K562 (cell line): ENCODE measurements around the gene SEL1L. TPM values are rescaled to one million over a fixed set of nuclear protein-coding genes. Genes with fewer than 3 reads are reported as not detected.
A peak's percentile ranks its signal among the peaks of the same experiment; 100 is the strongest.

Source experiments
- ARNT ChIP-seq, 2 experiments: fragments of 450-650 bp; IDR thresholded peaks; 2 replicates each; pipeline ENCODE4 v1.6.1; 2016; ENCODE audit warnings: mild to moderate bottlenecking in 1 of 2
- CAMTA2 ChIP-seq: fragments of 250-450 bp; sonication (Bioruptor Pico); conservative IDR thresholded peaks from 2 replicates; pipeline ENCODE4 v1.5.1; 2022
- CCAR2 ChIP-seq: fragments of 200-400 bp; formaldehyde crosslinking; IDR thresholded peaks from 2 replicates; pipeline ENCODE4 v1.6.1; 2017; ENCODE audit warnings: mild to moderate bottlenecking, low read depth, low read length
- COPS2 ChIP-seq: fragments of 450-650 bp; conservative IDR thresholded peaks from 2 replicates; pipeline ENCODE4 v1.6.1; 2016; ENCODE audit warnings: mild to moderate bottlenecking, moderate library complexity
- ESRRA ChIP-seq: fragments of 450-650 bp; IDR thresholded peaks from 2 replicates; pipeline ENCODE4 v1.6.1; 2014; ENCODE audit warnings: low read depth, mild to moderate bottlenecking, moderate library complexity, borderline replicate concordance
- KLF16 ChIP-seq: IDR thresholded peaks from 2 replicates; pipeline ENCODE4 v1.6.1; 2016; ENCODE audit warnings: antibody characterized with exemption
- MEIS2 ChIP-seq: fragments of 450-650 bp; IDR thresholded peaks from 2 replicates; pipeline ENCODE4 v1.6.1; 2014; ENCODE audit warnings: mild to moderate bottlenecking; ENCODE audit not compliant: partially characterized antibody
- MTA3 ChIP-seq: fragments of 450-650 bp; formaldehyde crosslinking; IDR thresholded peaks from 2 replicates; pipeline ENCODE4 v1.6.1; 2017; ENCODE audit warnings: mild to moderate bottlenecking, borderline replicate concordance
- MYBL2 ChIP-seq, 2 experiments: fragments of 450-650 bp in 1 of 2; sonication (generic) in 1 of 2; formaldehyde crosslinking in 1 of 2; IDR thresholded peaks; 2 replicates each; pipeline versions ENCODE4 v1.6.1 to v1.8.1; 2017 to 2022; ENCODE audit warnings: borderline replicate concordance in 1 of 2, inconsistent platforms in 1 of 2, low read depth in 1 of 2, mild to moderate bottlenecking in 1 of 2, missing genetic modification reagents in 1 of 2, moderate library complexity in 1 of 2
- NFIC ChIP-seq: fragments of 450-650 bp; IDR thresholded peaks from 2 replicates; pipeline ENCODE4 v1.6.1; 2017; ENCODE audit warnings: mild to moderate bottlenecking, inconsistent platforms
- RBM34 ChIP-seq: fragments of 200-400 bp; formaldehyde crosslinking; IDR thresholded peaks from 2 replicates; pipeline ENCODE4 v1.6.1; 2018; ENCODE audit warnings: low read length, borderline replicate concordance; ENCODE audit not compliant: insufficient read depth
- TFAM ChIP-seq: fragments of 250-450 bp; sonication (Bioruptor Pico); conservative IDR thresholded peaks from 2 replicates; pipeline ENCODE4 v1.5.0; 2021; ENCODE audit warnings: mild to moderate bottlenecking, moderate library complexity
- YBX1 ChIP-seq: fragments of 450-650 bp; IDR thresholded peaks from 2 replicates; pipeline ENCODE4 v1.7.1; 2016; ENCODE audit warnings: mild to moderate bottlenecking
- ZBTB17 ChIP-seq: fragments of 450-650 bp; formaldehyde crosslinking; IDR thresholded peaks from 2 replicates; pipeline ENCODE4 v1.4.0; 2020; ENCODE audit warnings: mild to moderate bottlenecking
- ZC3H11A ChIP-seq: IDR thresholded peaks from 2 replicates; pipeline ENCODE4 v1.6.1; 2012; ENCODE audit warnings: low read depth, low read length, improper control_type of control experiment
- ZNF165 ChIP-seq: fragments of 250-450 bp; sonication (Bioruptor Pico); IDR thresholded peaks from 2 replicates; pipeline ENCODE4 v1.4.0; 2020; ENCODE audit warnings: borderline replicate concordance
- ZNF57 ChIP-seq: fragments of 450-650 bp; formaldehyde crosslinking; IDR thresholded peaks from 2 replicates; pipeline ENCODE4 v1.4.0; 2020; ENCODE audit warnings: mild to moderate bottlenecking, moderate library complexity
- ZNF589 ChIP-seq: fragments of 200-800 bp; sonication (Bioruptor generic); IDR thresholded peaks from 2 replicates; pipeline ENCODE4 v1.6.1; 2016; ENCODE audit warnings: low read depth, missing genetic modification characterization, missing compliant biosample characterization
- ZNF707 ChIP-seq: fragments of 250-450 bp; sonication (Bioruptor Pico); conservative IDR thresholded peaks from 2 replicates; pipeline ENCODE4 v1.8.0; 2022; ENCODE audit warnings: inconsistent platforms, mild to moderate bottlenecking, moderate library complexity
- ZSCAN29 ChIP-seq: fragments of 450-650 bp; IDR thresholded peaks from 2 replicates; pipeline ENCODE4 v1.6.1; 2017
- polyA plus RNA-seq, 8 experiments: library from polyadenylated mRNA; depleted of rRNA in 4 of 8; stranded (reverse) in 5 of 8; unstranded in 3 of 8; fragments of >200 nt; fragmentation: Nextera tagmentation in 2 of 8; fragmentation: Illumina TruSeq in 1 of 8; extraction: Ambion mirVana in 2 of 8; extraction: Trizol in 1 of 8; gene quantifications; 2 replicates each; pipeline versions ENCODE4 v1.2.1 to v1.2.3, GENCODE V29; 2011 to 2014; ENCODE audit warnings: inconsistent platforms in 1 of 8, missing spikeins in 1 of 8
- total RNA-seq, 7 experiments: library from RNA; depleted of rRNA in 6 of 7; stranded (reverse); fragments of >200 nt in 6 of 7; fragmentation: Illumina TruSeq in 2 of 7; extraction: Trizol in 2 of 7; gene quantifications; 2 replicates each; pipeline versions ENCODE4 v1.2.1 to v1.2.3, GENCODE V29; 2011 to 2021; ENCODE audit warnings: low replicate concordance in 1 of 7
- TF ChIP-seq, protein P1 (sequence below): fragments of 450-650 bp; IDR thresholded peaks from 2 replicates; pipeline ENCODE4 v1.7.0; 2016; ENCODE audit warnings: borderline replicate concordance
- TF ChIP-seq, protein P2 (sequence below): fragments of 450-650 bp; IDR thresholded peaks from 2 replicates; pipeline ENCODE4 v1.6.1; 2017; ENCODE audit warnings: antibody characterized with exemption
- TF ChIP-seq, protein P3 (sequence below): fragments of 250-450 bp; sonication (Bioruptor Pico); IDR thresholded peaks from 2 replicates; pipeline ENCODE4 v1.8.0; 2021; ENCODE audit warnings: moderate library complexity, mild to moderate bottlenecking, inconsistent platforms
- TF ChIP-seq, protein P4 (sequence below), 2 experiments: fragments of 450-650 bp; IDR thresholded peaks; 2 replicates each; pipeline ENCODE4 v1.6.1; 2018; ENCODE audit warnings: mild to moderate bottlenecking in 2 of 2, low read depth in 1 of 2; ENCODE audit not compliant: partially characterized antibody in 2 of 2

Gene SEL1L
- total and polyA plus RNA-seq, 9 of the 15 experiments (the other 6 are each of a cell fraction or from before 2014, with no cell fraction given), result 7.7 to 21.1 (median 13.6) TPM

GRCh38 chr14:81434230-81434629, 99.4 kb downstream of the SEL1L start (continued):
- TF ChIP-seq, protein P1, sequence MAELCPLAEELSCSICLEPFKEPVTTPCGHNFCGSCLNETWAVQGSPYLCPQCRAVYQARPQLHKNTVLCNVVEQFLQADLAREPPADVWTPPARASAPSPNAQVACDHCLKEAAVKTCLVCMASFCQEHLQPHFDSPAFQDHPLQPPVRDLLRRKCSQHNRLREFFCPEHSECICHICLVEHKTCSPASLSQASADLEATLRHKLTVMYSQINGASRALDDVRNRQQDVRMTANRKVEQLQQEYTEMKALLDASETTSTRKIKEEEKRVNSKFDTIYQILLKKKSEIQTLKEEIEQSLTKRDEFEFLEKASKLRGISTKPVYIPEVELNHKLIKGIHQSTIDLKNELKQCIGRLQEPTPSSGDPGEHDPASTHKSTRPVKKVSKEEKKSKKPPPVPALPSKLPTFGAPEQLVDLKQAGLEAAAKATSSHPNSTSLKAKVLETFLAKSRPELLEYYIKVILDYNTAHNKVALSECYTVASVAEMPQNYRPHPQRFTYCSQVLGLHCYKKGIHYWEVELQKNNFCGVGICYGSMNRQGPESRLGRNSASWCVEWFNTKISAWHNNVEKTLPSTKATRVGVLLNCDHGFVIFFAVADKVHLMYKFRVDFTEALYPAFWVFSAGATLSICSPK, result no peak
- no peak for TF ChIP-seq ZC3H11A
- no peak for TF ChIP-seq CCAR2
- TF ChIP-seq MEIS2, result peak; percentile 52
- TF ChIP-seq TFAM (CRISPR knock-in tag), result no peak
- TF ChIP-seq, protein P2, sequence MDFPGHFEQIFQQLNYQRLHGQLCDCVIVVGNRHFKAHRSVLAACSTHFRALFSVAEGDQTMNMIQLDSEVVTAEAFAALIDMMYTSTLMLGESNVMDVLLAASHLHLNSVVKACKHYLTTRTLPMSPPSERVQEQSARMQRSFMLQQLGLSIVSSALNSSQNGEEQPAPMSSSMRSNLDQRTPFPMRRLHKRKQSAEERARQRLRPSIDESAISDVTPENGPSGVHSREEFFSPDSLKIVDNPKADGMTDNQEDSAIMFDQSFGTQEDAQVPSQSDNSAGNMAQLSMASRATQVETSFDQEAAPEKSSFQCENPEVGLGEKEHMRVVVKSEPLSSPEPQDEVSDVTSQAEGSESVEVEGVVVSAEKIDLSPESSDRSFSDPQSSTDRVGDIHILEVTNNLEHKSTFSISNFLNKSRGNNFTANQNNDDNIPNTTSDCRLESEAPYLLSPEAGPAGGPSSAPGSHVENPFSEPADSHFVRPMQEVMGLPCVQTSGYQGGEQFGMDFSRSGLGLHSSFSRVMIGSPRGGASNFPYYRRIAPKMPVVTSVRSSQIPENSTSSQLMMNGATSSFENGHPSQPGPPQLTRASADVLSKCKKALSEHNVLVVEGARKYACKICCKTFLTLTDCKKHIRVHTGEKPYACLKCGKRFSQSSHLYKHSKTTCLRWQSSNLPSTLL, result no peak
- TF ChIP-seq ZSCAN29, result no peak
- TF ChIP-seq NFIC, result peak; percentile 61
- no peak for TF ChIP-seq ZNF165
- TF ChIP-seq ZNF707 (CRISPR knock-in tag), result no peak
- no peak for TF ChIP-seq COPS2
- TF ChIP-seq CAMTA2 (CRISPR knock-in tag), result no peak
- no peak for TF ChIP-seq RBM34
- peak; percentile 50; the same call in 1 of the 2 replicates for TF ChIP-seq MTA3
- TF ChIP-seq KLF16, result peak; percentile 83
- TF ChIP-seq ZNF589 (CRISPR knock-in tag), result no peak
- 0 out of 2 replicates have a peak, but pooled peaks have one; percentile 16 for TF ChIP-seq ESRRA
- no peak for TF ChIP-seq ZBTB17
- TF ChIP-seq, protein P3, sequence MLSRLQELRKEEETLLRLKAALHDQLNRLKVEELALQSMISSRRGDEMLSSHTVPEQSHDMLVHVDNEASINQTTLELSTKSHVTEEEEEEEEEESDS, result no peak
- TF ChIP-seq ARNT (IDR thresholded peaks at IDR 0.05), result no peak
- no peak for TF ChIP-seq YBX1
- TF ChIP-seq ZNF57, result no peak
- TF ChIP-seq, protein P4, sequence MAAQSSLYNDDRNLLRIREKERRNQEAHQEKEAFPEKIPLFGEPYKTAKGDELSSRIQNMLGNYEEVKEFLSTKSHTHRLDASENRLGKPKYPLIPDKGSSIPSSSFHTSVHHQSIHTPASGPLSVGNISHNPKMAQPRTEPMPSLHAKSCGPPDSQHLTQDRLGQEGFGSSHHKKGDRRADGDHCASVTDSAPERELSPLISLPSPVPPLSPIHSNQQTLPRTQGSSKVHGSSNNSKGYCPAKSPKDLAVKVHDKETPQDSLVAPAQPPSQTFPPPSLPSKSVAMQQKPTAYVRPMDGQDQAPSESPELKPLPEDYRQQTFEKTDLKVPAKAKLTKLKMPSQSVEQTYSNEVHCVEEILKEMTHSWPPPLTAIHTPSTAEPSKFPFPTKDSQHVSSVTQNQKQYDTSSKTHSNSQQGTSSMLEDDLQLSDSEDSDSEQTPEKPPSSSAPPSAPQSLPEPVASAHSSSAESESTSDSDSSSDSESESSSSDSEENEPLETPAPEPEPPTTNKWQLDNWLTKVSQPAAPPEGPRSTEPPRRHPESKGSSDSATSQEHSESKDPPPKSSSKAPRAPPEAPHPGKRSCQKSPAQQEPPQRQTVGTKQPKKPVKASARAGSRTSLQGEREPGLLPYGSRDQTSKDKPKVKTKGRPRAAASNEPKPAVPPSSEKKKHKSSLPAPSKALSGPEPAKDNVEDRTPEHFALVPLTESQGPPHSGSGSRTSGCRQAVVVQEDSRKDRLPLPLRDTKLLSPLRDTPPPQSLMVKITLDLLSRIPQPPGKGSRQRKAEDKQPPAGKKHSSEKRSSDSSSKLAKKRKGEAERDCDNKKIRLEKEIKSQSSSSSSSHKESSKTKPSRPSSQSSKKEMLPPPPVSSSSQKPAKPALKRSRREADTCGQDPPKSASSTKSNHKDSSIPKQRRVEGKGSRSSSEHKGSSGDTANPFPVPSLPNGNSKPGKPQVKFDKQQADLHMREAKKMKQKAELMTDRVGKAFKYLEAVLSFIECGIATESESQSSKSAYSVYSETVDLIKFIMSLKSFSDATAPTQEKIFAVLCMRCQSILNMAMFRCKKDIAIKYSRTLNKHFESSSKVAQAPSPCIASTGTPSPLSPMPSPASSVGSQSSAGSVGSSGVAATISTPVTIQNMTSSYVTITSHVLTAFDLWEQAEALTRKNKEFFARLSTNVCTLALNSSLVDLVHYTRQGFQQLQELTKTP (IDR thresholded peaks at IDR 0.05; ENCODE audit: low read depth in 1 of 2, partially characterized antibody in 2 of 2), result no peak
- no peak for TF ChIP-seq MYBL2 (IDR thresholded peaks at IDR 0.05; ENCODE audit: low read depth)
- TF ChIP-seq MYBL2 (CRISPR knock-in tag; IDR thresholded peaks at IDR 0.05; ENCODE audit: borderline replicate concordance), result no peak
